ENCODE measurements around the gene RAB34. TPM values are rescaled to one million over a fixed set of nuclear protein-coding genes. Genes with fewer than 3 reads are reported as not detected.

Gene RAB34
- total and polyA plus RNA-seq, 8 donors: 79.4 to 213 (median 189) TPM

DNA sequence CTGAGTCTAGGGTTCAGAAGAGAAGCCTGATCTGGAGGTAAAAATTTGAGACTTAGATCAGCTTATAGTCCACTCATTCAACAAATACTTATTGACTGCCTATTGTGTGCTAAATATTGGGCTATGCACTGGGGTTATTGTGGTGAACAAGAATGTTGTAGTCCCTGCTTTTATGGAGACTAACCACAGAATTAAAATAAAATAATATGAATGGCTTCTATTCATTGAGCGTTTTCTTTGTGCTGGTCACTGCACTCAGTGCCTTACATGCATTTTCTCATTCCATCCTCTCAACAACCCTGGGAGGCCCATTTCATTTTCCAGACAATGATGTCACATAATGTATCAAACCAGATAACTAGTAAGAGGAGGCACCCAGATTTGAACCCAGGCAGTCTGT lies 15.7 kb upstream of the RAB34 start:
- H3K4me1 ChIP-seq: peaks cover 0 to 11% of the 10 kb centered on the region in 2 donors
- intact Hi-C loops (cut with DNase I): no loop called here
- no peaks in the 10 kb centered on the region for H3K9me3 ChIP-seq

GRCh38 chr17:28729950-28730330 lies 12.3 kb upstream of the RAB34 start:
- peaks cover 13 to 41% of the 10 kb centered on the region in 2 donors for H3K4me1 ChIP-seq
- no peak for ATAC-seq
- intact Hi-C loops (cut with DNase I): no loop called here

More for the DNA sequence above, 15.7 kb upstream of the RAB34 start:
- ATAC-seq (no peak), DNase-seq (no peak)
- Histone ChIP-seq H3K36me3 (peaks cover 0 to 4% of the 10 kb centered on the region in 2 donors), H3K27ac (no peak overlapping the region), H3K27me3 (no peaks in the 10 kb centered on the region), H3K4me3 (no peak overlapping the region)
- TF ChIP-seq, protein P1, sequence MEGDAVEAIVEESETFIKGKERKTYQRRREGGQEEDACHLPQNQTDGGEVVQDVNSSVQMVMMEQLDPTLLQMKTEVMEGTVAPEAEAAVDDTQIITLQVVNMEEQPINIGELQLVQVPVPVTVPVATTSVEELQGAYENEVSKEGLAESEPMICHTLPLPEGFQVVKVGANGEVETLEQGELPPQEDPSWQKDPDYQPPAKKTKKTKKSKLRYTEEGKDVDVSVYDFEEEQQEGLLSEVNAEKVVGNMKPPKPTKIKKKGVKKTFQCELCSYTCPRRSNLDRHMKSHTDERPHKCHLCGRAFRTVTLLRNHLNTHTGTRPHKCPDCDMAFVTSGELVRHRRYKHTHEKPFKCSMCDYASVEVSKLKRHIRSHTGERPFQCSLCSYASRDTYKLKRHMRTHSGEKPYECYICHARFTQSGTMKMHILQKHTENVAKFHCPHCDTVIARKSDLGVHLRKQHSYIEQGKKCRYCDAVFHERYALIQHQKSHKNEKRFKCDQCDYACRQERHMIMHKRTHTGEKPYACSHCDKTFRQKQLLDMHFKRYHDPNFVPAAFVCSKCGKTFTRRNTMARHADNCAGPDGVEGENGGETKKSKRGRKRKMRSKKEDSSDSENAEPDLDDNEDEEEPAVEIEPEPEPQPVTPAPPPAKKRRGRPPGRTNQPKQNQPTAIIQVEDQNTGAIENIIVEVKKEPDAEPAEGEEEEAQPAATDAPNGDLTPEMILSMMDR (IDR thresholded peaks at IDR 0.05): no peak

DNA sequence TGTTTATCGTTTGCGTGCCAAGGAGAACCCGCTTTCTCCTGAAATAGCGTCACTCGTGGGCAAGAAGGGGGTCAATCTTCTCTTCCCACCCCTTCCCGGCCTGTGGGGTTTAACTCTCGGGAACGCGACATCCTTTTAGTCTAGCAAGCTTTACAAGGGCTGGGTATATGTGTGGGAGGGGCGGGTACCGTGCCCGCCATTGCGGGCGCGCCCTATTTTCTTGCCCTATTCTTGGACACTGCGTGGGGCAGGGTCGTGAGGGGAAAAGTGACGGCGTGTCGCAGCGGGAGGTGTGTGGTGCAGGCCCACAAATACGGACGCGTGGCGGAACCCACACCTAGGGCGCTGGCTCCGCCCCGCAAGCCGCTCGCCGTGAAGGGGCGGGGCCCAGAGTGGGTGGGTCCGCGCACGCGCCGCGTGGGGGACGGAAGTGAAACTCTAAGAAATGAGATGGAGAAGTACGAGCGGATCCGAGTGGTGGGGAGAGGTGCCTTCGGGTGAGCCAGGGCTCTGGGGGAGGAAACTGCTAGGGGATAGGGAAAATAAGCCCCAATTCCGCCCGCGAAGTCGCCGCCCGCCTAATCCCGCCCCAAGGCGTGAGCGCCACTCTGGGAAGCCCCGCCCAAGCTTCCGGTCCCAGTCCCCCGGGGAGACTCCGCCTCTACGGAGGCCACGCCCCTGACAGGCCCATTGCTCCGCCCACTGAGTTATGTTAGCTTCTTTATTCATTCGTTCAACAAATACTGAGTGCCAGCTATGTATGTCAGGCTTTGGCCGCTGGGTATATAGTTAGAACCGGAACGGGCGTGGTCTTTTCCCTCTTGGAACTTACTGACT lies 10.9 kb upstream of the RAB34 start, which contains the start of gene NEK8:
TSS of gene NEK8 (plus strand) at position 425 of the 837 bp plus-strand sequence. CDS start at position 451, 26 bp downstream.
- peaks cover 13 to 55% of the 10 kb centered on the region in 2 donors for H3K4me1 ChIP-seq
- intact Hi-C loops (cut with DNase I): no loop called here
- TF ChIP-seq, protein P1 (IDR thresholded peaks at IDR 0.05): peak in 1 of 2 donors; percentile 16

More at GRCh38 chr17:28729950-28730330, 12.3 kb upstream of the RAB34 start:
- DNase-seq: no peak
- Histone ChIP-seq H3K27me3 (no peaks in the 10 kb centered on the region), H3K9me3 (no peaks in the 10 kb centered on the region), H3K4me3 (no peak overlapping the region), H3K27ac (no peak overlapping the region), H3K36me3 (peaks cover 0 to 2% of the 10 kb centered on the region in 2 donors)
- TF ChIP-seq, protein P1 (IDR thresholded peaks at IDR 0.05): no peak

DNA sequence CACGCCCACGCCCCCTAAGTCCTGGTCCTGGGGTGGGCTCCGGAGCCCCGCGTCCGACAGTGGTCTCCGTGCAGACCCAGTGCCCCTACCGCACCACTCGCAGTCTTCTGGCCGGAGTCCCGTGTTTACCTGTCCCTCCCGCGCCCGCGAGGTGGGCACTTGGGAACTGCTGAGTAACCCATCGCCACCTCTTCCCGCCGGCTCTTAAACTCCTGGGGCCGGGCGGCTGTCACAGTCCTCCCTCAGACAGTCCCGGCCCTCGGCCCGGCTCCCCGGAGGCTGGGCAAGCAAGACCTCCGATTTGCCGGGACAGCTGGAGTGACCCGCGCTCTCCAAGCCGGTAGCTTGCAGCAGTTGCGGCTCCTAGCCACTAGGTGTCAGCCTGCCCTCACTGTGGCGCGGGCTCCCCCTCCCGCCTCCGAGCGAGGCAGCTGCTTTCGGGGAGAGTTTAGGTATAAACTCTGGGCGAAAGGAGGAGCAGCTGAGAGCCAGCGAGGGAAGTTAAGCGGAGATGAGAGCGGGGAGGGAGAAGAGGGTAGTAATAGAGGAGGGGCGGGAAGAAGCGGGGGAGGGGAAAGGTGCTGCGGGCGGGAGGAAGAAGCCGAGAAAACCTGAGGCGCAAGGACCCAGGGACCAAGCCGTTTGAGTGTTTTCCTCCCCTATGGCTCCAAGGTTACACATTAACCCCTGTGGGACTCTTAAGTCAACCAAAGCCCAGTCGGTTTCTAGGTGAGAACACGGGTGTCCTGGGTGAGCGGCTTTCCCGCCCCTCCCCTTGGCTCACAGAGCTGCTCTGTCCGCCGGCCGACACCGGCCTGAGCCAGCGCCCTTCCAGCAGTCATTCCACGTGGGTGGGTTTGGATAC lies 9.2 kb upstream of the RAB34 start:
- peaks cover 26 to 72% of the 10 kb centered on the region in 2 donors for H3K4me1 ChIP-seq

More for the DNA sequence above, 10.9 kb upstream of the RAB34 start, which contains the start of gene NEK8:
- Histone ChIP-seq H3K36me3 (peaks cover 0 to 16% of the 10 kb centered on the region in 2 donors), H3K9me3 (no peaks in the 10 kb centered on the region), H3K27ac (peak within 1 kb of the TSS; percentile 94 to 97), H3K4me3 (peak within 1 kb of the TSS; percentile 63 to 64), H3K27me3 (no peaks in the 10 kb centered on the region)
- peak; percentile 71 for ATAC-seq
- DNase-seq: peak; percentile 95 to 98 (median 97)

More for the DNA sequence above, 9.2 kb upstream of the RAB34 start:
- peaks cover 0 to 33% of the 10 kb centered on the region in 2 donors for H3K36me3 ChIP-seq
- ATAC-seq (peak; percentile 80), DNase-seq (peak; percentile 94 to 99 (median 96))
- intact Hi-C loops (cut with DNase I): no loop called here
- H3K27ac ChIP-seq: peak overlapping the region; percentile 94 to 97
- TF ChIP-seq, protein P1 (IDR thresholded peaks at IDR 0.05): peak; percentile 98 to 100
- H3K4me3 ChIP-seq: peak overlapping the region; percentile 64 to 72
- H3K27me3 ChIP-seq: no peaks in the 10 kb centered on the region
- H3K9me3 ChIP-seq: no peaks in the 10 kb centered on the region
